HCEC 1CT (cell line): ENCODE measurements around the gene TRABD2A.
"Not testable (repeated sequence)": the region's sequence is repeated elsewhere in the genome, so short reads cannot be mapped to it uniquely, and the experiment has no call there.

Experiments
- DNase-seq: peaks from one replicate; pipeline ENCODE4 v3.0.0-alpha.2; 2017

The TRABD2A gene

DNA sequence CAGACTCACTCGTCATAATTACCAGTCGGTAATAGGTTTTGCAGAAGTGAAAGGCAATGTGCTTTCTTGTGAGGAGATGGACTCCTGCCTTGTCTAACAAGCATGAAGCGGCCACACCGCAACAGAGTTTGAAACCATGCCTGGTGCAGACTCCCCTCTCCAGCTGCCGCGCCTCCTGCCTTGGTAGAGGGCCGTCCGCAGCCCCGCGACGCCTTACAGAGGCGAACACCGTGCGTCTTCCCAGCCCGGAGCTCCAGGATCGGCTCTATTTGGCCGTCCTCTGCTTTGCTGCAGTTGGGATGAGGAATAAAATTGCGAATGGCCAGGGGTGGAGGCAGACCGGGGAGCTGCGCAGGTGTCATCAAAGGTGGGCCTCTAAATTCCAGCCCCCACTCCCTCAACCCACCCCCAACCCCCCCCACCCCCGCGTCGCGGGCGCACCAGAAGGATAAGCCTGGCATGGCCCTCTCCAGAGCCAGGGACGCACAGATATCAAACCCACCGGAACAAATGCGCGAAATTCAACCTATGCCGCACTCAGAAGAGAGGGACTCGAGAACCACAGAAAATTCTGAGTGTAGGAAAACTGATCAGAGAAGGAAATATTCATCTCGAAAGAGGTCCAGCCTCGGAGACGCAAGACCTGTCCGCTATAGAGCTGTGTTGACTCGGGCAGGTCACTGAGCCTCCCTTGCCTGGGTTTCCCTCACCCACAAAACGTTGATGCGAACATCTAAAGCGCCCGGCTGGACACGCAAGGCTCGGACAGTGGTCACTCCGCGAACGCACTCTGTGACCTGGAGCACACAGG, 1.1 kb downstream of the TRABD2A start:
- no peak for DNase-seq

DNA sequence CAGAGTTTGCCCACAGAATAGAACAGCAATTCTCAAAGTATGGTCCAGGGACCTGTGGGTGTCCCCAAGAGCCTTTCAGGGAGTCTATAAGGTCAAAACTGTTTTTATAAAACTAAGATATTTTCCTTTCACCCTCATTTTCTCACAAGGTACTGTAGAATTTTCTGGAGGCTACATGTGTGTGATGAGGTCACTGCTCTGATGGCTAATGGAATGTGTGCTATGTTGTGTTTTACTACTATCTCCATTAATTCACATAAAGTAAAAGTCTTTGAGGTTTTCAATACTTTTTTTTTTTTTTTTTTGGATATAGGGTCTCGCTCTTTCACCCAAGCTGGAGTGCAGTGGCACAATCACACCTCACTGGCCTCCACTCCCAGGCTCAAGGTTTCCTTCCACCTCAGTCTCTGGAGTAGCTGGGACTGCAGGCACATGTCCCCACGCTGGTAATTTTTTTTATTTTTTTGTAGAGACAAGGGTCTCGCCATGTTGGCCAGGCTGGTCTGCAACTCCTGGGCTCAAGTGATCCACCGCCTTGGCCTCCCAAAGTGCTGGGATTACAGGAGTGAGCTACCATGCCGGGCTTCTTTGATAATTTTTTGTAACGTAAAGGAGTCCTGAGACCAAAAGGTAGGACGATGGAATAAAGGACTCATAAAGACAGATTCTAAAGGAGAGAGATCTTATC, 1.8 kb downstream of the TRABD2A start:
- no peak for DNase-seq

DNA sequence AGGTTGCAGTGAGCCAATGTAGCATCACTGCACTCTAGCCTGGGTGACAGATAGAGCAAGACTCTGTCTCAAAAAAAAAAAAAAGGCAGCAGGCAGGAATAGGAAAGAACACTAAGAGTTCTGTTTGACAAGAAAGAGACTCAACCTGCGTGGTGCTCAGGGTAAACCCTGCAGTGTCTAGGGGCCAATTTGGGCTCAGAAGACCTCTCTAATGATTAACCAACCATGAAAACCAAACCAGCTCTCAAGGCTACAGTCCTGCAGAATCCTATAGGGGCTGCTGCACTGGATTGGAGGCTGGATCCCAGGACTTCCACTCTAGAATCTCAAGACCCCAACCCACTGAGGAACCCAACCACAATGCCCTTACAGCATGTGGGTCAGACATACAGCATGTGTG, 2.4 kb downstream of the TRABD2A start:
- DNase-seq: no peak

DNA sequence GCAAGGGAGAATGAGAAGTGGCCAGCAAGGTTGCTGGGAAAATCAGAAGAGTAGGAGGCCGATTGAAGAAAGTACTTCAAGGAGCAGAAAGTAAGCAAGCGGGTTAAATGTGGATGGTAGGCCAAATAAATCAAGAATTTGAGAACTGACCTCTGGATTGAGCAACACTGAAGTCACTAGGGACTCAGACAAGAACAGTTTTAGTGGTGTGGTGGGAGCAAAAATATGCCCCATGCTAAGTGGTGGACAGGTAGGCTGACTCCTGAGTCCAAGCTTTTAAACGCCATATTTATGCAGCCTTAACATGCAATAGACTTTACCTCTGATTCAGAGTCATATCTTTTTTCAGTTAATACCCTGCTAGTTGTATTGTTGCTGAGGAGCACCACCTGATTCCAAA, 4.5 kb downstream of the TRABD2A start:
- no peak for DNase-seq

DNA sequence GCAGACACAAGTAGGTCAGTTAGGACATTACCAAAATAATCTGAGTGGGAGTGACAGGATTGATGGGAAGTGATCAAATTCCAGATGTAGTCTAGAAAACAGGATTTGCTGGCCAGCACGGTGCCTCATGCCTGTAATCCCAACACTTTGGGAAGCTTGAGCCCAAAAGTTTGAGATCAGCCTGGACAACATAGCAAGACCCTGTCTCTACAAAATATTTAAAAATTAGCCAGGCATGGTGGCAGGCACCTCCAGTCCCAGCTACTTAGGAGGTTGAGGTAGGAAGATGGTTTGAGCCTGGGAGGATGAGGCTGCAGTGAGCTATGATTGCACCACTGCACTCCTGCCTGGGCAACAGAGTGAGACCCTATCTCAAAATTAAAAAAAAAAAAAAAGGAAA, 5.3 kb downstream of the TRABD2A start:
- not testable (repeated sequence) for DNase-seq

DNA sequence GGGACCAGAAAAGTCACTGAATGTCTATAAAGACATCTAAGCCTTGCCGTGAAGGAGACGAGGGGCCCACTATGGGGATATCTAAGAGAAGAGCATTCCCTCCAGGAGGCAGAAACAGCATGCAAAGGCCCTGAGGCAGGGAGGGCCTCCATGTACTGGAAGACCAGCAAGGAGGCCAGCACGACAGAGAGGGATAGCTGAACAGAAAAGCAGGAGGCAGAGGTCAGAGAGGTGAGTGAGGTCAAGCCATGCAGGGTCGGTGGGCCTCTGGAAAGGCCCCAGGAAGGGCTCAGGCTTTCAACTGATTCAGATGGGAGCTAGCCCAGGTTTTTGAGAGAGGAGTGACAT, 5.7 kb downstream of the TRABD2A start:
- DNase-seq: no peak

DNA sequence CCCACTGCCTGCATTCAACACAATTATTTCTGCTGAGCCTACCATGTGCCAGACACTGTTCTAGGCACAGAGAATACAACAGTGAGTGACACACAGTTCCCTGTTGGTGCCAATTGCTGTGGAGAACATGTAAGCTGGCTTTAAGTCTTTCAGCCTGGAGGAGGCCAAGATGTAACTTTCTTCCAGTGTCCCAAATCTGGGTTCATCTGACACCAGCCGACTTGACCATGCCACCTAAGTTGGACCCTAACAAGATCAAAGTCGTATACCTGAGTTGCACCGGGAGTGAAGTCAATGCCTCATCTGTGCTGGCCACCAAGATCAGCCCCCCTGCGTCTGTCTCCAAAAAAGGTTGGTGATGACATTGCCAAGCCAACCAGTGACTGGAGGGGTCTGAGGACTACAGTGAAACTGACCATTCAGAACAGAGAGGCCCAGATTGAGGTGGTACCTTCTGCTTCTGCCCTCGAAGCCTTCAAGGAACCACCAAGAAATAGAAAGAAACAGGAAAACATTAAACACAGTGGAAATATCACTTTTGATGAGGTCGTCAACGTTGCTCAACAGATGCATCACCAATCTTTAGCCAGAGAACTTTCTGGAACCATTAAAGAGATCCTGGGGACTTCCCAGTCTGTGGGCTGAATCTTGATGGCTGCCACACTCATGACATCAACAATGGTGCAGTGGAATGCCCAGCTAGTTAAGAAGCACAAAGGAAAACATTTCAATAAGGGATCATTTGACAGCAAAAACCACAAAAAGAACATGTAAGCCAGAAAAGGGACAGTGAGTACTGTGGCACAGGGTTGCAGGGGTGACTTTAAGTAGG, 6.3 kb downstream of the TRABD2A start:
- DNase-seq: no peak

DNA sequence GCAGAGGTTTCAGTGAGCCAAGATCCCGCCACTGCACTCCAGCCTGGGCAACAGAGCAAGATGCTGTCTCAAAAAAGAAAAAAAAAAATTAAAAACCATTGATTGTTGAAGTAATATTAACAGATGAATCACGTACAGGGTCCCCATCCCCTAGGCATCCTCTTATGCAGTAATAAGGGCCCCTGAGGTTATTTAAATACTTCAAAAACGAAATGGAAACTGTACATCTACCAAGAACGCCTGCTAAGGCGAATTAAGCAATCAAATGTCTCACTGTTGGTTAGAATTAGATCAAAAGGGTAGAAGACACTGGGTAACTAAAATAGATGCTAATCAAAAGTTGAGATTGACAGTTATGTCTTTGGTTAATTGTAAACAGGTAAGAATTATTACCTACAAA, 7.5 kb downstream of the TRABD2A start:
- DNase-seq: no peak

DNA sequence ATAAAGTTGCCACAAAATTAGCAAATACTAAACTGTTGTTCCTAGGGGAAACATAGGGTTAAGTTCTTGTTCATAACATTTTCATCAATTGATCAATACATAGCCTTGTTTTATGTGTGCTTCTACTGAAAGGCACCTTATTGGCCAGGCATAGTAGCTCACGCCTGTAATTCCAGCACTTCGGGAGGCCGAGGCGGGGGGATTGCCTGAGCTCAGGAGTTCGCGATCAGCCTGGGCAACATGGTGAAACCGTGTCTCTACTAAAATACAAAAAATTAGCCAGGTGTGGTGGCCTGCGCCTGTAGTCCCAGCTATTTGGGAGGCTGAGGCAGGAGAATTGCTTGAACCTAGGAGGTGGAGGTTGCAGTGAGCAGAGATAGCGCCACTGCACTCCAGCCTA, 8.2 kb downstream of the TRABD2A start:
- DNase-seq: not testable (repeated sequence)

DNA sequence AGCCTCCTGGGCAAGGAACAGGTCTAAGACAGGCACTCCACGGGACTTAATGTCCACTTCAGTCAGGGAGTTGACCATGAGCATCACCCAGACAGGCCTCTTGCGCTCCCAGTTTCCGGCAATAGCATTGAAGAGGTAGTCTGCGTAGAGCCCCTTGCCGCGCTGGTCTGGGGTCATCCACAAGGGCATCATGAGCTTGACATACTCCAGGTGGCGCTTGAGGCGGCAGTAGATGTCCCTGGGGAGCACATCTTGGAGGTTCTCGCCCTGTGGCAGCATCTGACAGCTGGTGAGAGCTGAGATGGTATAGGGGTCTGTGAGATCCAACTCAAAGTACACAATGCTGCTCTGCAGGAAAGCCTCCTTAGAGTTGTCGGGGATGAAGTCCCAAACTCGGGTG, 10.6 kb downstream of the TRABD2A start:
- DNase-seq: no peak

DNA sequence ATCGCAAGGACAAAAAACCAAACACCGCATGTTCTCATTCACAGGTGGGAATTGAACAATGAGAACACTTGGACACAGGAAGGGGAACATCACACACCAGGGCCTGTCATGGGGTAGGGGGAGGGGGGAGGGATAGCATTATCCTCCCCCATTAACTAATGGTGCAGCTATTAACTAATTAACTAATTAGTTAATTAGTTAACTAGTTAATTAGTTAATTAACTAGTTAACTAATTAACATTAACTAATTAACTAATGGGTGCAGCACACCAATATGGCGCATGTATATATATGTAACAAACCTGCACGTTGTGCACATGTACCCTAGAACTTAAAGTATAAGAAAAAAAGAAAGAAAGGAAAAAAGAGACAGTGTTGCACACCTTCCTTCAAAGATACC, 12.6 kb downstream of the TRABD2A start:
- DNase-seq: not testable (repeated sequence)

DNA sequence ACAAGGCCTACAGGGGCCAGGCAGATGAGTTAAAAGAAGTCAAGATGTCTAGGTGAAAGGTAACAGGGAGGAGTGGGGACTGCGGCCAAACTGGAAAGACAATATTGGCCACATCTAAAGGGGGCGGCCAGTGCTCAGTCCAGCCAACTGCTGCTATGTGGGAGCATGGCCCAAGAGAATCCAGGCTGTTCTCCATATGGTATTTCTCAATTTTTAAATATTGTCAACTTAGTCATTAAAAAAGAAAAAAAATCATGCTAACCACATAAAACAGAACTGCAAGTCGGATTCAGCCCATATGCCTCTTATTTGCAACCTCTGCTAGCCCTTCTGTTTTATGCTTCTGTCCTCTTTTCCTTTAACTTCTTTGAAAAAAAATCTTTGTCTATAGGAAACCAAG, 14.8 kb downstream of the TRABD2A start:
- peak; percentile 64 for DNase-seq

DNA sequence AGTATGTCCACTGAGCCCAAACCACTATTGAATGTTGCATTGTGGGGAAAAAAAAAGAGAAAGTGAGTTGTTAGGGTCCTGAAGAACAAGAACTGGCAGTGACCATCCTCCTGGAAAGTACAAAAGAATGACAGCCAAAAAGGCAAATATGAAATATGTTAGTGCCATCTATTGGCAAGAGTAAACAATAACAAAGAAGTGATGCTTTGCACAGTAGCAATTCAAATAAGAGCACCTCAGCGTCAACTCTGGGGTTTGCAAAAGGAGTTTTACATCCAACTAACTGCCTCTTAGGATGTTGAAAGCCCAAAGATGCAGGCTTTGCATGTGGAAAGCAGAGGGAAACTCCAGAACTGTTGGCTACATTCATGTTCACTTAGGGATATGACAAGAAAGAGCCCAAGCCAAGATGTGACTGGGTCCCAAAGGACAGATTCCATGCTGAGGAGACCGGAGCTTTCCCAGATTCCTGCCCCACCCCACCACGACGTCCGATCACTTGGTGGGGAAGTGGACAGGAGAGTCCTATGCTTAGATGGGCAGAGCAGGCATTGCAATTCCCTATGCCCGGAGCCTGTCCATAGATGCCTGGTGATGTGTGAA, 15.6 kb downstream of the TRABD2A start:
- peak; percentile 64 for DNase-seq

DNA sequence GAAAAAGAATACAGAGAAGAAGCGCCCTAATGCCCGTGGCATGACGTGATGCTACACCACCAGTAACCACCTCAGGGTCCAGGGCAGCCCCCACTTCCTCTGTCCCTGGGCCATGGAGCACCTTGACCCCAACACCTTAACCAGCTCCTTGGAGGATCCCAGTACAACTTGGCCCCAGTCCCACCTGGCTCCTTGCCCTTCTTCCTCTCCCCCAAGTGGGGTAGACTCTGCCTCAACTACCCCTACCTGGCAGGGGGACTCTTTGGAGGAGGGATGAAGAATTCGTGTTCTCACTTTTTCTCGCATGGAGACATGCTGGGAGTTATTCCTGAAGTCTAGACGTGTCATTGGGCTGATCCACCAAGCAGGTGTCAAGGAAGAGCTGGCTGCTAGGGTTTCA, 18.9 kb downstream of the TRABD2A start:
- DNase-seq: no peak

DNA sequence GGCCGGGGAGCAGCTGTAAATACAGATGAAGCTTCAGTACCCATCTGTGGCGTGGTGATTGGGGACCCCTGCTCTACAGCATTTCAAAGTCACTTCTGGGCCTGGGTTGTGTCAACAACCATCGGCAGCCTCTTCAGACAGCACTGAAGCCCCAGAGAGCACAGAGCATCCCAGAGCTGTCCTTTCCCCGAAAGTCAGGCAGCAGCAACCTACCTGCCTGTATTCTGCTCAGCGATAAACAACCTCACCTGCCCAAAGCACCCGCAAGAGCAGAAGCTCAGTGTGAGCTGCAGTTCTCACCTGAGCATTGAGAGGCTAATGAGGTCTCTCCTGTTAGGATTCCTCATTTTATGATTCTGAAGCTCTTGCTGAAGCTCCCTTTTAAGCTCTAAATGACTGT, 19.3 kb downstream of the TRABD2A start:
- DNase-seq: no peak

DNA sequence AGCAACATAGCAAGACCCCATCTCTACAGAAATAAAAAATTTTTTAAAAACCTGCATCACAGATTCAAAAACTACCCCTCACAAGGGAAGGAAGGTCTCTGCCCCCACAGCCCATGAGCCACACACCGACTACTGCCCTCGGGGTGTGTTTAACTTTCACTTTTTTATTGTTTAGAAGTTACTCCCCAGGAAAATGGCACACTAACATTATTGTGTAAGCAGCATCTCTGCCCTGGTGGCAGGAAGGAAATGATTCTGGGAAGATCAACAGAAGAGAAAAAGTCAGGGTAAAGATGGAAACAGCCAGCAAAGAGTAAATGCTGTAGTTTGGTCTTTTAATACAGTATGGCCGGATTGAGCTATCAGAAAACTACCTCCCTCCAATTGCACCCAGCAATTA, 21.9 kb downstream of the TRABD2A start:
- no peak for DNase-seq

DNA sequence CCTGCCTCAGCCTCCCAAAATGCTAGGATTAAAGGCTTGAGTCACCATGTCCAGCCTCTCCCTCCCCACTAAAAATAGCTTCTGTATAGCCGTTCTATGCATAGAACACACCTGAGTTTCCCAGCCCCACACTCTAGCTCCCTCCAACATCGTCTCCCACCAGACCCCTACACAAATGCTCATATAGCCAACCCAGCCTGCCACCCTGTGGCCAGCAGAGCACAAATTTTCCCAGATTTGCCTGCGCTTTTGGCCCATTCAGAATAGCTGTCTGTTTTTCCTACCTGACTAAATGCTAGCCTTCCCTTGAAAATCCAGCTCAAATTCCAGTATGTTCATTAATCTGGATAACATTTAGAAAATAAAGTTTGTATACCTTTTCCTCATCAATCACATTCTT, 22.8 kb downstream of the TRABD2A start:
- DNase-seq: no peak

DNA sequence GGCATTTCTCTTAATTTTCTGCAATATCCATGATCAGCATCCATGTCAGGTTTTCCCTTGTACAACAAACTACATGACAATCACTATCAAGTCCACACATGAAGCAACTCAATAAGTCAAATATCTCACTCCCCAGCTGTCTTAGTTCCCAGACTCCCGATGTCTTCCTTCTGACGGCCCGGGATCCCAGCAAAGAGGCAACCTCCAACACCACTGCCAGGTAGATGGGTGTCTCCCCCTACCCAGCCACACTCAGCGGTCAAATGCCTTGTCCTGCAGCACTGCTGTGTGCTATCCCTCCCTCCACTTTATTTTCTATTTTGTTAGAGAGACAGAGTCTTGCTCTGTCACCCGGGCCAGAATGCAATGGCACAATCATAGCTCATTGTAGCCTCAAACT, 23.3 kb downstream of the TRABD2A start:
- no peak for DNase-seq

DNA sequence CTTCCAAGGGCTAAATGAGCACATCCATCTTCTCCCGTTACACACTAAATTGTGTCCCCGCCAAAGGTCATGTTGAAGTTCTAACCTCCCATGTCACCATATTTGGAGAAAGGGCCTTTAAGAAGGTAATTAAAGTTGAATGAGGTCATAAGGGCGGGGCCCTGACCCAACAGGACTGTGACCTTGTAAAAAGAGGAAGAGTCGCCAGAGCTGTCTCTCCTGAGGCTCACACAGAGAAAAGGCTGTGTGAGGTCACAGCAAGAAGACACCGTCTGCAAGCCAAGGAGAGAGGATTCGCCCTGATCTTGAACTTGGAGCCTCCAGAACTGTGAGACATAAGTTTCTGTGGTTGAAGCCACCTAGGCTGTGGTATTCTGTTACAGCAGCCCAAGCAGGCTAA, 24.1 kb downstream of the TRABD2A start:
- DNase-seq: no peak

DNA sequence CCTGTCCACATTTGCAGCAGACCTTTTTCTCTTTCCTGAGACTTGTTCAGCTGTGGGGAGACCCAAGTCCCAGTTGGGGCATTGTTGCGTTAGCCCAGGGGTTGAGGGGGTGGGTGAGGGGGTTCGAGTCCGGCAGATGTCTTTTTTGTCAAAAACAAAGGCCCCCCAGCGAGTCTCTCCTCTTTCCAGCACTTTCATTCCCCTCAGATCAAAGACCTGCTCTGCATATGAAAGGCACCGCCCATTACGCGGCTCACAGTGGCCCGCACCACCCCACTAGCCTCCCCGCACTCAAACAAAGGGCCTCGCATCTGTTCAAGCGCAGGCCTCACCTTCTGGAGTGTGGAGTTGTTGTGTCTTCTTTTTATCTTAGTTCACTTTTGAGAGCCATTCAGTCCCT, 25.2 kb downstream of the TRABD2A start:
- no peak for DNase-seq

DNA sequence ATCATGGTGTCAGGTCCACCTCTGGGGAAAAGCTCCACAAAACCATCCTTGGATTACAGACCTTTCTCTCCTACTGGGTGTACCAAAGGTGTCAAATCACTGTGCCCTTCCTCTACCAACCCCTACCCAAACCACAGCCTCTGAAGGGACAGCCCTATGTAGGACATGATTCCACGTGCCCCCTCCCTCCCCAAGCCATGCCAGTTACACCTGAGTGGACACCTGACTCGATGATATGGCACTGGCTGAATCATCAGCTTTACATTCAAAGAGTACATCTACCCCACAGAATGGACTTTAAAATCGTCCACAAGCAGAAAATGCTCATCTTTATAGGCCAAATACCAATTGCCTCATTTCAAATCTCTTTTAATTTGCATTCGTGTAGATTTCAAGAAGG, 26.0 kb downstream of the TRABD2A start:
- no peak for DNase-seq

DNA sequence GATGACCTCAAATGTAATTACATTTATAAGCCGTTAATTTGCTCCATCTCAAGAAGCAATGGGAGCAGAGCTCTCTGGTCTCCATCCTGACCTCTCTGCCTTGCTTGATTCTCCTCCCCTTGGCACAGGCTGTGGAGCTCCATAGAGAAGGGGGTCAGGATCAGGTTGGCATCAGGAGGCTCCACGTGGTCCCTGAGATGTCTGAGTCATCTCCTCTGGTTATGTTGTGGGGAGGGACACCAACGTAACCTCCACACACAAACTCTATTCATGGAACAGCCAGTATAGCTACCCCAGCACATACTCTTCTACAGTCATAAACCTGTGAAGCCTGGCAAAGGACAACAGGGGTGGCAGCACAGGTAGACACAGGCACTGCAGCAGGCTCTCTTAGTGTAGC, 29.0 kb downstream of the TRABD2A start:
- no peak for DNase-seq

DNA sequence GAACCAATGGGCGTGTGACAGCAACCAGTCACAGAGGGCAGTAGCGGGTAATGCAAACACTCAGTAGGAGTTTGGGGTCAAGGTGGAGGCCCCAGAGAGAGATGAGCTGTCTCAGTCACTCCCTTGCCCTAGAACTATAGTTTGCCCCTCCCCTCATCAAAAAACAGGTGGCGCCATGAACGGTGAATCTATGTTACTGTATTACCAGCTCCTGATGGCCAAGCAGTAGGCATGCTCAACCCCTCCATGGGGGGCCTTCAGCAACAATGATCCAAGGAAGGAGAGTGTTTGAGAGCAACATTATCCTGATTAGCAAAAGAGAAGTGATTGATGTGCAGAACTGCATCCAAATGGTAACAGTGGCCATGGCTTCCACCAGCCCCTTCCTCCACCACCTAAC, 30.4 kb downstream of the TRABD2A start:
- no peak for DNase-seq
